Measurements from ENCODE around the gene FMNL1.
"Not testable (repeated sequence)": the region's sequence is repeated elsewhere in the genome, so short reads cannot be mapped to it uniquely, and the experiment has no call there.

FMNL1 gene

DNA sequence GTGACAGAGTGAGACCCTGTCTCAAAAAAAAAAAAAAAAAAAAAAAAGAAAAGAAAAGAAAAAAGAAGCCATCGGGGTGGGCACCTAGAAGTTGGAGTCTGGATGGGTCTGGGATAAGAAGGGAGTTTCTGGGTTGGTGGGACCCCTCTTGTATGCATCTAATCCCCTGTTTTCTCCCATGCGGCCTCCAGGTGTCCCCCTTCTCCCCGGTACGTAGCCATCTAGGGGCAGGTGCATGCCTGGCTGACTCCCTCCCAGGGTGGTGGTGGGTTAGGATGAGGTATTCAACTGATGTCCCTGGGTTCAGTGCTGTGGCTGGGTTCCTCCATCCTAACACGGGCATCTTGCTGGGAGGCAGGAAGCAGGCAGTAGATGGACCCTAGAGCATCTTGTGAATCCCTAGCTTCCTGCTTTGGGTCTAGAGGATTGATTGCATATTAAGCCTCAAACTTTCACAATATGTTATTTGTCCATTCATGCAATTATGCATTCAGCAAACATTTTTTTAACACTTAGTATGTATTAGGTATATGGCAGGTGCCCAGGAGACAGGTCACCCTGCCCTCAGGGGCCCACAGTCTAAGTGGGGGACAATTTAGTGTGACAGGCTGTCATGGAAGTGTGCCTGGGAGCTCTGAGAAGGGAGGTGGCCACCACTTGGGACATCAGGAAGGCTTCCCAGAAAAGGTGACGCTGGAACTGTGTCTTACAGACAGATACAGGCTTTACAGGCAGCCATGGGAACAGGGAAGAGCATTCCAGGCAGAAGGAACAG is 13.1 kb downstream of the FMNL1 start:
- no peak for DNase-seq (ENCODE audit: low read depth in 2 of 3, low spot score in 1 of 3)

DNA sequence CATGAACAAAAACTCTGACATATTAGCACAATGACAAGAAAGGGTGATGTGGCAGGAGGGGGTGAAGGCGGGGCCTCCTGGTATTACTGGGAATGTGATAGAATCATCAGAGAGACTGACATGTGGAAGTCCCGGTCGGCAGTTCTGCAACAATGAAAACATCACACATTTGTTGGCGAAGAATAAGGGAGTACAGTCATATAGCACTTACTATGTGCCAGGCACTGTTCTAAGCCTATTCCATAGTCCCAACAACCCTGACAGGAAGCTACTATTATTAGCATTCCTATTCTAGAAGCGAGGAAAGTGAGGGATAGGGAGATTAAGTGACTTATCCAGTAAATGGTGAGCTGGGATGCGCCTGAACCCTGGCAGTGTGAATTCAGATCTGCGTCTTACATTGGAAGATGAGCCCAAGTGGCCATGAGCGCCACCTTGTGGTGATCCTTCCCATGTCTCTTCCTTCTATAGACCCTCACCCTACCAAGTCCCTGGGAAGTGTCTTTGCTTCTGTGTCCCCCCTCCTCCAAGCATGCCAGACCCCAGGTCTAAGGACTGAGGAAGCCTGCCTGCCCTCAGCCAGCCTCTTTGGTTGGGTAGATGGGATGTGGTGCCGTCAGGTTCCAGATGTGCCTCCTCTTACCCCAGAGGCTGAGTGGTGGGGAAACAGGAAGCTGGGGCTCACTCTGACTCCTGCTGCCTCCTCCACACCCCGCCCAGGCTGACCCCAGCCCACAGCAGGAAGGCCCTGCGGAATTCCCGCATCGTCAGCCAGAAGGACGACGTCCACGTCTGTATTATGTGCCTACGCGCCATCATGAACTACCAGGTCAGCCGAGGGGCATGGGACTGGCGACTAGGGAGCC is 14.0 kb downstream of the FMNL1 start:
- peak; percentile 58 to 74 (median 71) for DNase-seq (ENCODE audit: low read depth in 2 of 3, low spot score in 1 of 3)

DNA sequence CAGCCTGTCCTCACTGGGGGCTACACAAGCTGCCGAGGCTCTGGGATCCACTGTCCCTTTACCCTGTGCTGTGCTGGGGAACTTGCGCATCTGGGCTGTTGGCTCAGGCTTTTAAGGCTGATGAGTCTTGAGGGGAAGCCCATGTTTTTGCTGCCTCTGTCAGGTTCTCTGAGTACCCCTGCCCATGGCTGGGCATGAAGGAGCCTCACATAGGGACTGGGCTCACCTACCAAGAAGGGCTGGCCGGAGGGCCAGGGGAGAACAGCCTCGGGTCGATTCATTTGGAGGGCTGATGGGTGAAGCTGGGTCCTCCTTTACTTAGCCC is 14.6 kb downstream of the FMNL1 start:
- no peak for DNase-seq (ENCODE audit: low read depth in 2 of 3, low spot score in 1 of 3)

DNA sequence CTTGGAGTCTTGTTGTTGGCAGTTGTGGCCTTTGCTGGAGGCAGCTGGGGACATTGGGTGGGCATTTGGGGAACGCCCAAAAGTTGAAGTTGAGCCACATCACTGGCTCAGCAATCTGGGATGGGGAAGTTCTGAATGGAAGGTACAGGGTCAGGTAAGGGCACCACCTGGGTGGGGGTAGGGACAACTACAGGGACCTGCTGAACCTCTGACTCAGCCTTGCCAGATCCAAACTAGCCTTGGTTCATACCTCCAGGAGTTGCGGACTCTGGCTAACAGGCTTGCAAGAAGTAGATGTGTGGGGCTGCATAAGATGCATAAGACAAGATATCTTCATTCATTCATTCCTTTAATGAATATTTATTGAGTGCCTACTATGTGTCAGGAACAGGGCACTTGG is 16.0 kb downstream of the FMNL1 start:
- no peak for DNase-seq (ENCODE audit: low read depth in 2 of 3, low spot score in 1 of 3)

DNA sequence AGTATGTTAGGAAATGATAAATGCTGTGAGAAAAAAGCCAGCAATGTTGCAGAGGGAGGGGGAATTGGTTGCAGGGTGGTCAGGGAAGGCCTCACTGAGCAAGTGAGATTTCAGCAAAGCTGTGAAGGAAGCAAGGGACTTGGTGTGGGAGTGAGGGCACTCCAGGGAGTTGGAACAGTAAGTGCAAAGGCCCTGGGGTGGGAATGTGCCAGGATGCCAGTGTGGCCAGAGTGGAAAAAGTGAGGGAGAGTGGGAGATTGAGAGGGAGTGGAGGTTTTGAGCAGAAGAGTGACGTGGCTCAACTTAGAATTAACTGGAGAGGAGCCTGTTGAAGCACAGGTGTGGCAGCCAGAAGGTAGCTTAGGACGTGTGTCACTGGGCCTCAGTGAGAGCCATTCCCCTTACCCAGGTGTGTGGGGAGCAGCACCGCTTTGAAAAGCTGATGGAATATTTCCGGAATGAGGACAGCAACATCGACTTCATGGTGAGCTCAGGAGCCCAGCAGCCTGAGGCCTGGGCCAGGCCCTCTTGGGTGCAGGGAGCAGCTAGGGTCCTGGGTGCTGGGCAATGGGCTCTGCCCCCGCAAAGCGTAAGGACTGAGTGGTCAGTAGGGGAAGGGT is 16.6 kb downstream of the FMNL1 start:
- no peak for DNase-seq (ENCODE audit: low read depth in 2 of 3, low spot score in 1 of 3)

DNA sequence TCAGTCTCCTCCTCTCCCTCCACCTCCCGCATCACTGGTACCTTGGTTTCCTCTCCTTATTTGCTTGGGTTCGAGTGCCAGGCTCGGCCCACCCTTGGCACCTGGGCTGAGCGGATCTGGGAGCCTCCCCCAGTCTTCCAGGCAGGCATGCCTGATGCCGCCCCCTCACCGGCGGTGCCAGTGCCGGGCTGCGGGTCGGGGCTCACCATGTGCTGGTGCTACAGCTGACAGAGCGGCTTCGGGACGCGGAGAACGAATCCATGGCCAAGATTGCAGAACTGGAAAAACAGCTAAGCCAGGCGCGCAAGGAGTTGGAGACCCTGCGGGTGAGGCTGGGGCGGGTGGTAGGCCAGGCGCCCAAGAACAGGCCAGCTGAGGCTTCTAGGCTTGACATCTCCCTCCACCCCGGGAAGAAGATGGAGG is 19.2 kb downstream of the FMNL1 start:
- no peak for DNase-seq (ENCODE audit: low read depth in 2 of 3, low spot score in 1 of 3)

DNA sequence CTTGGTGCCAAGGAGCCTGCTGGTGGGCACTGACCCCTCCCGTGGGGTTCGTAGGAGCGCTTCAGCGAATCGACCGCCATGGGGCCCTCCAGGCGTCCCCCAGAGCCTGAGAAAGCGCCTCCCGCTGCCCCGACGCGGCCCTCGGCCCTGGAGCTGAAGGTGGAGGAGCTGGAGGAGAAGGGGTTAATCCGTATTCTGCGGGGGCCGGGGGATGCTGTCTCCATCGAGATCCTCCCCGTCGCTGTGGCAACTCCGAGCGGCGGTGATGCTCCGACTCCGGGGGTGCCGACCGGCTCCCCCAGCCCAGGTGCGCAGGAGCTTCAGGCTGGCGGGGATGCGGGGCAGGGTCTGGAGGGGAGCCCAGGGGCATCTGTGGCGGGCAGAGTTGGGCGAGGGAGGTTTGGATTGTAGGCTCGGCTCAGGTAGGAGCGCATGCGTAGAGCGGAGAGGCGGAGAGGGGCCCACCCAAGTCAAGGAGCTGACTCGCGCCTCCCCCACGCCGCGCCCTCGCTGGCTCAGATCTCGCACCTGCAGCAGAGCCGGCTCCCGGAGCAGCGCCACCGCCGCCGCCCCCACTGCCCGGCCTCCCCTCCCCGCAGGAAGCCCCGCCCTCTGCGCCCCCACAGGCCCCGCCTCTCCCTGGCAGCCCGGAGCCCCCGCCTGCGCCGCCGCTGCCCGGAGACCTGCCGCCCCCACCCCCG is 19.8 kb downstream of the FMNL1 start:
- DNase-seq (ENCODE audit: low read depth in 2 of 3, low spot score in 1 of 3): no peak

DNA sequence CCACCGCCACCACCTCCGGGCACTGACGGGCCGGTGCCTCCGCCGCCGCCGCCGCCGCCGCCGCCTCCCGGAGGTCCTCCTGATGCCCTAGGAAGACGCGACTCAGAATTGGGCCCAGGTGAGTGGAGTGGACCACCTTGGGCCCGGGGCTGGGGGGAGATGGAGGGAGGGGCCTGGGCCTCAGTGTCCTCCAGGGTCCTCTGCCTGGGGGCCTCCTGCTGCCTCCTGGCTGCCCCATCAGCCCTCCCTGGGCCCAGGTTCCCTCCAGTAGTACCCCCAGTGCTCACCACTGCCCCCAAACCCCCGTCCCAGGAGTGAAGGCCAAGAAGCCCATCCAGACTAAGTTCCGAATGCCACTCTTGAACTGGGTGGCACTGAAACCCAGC is 20.3 kb downstream of the FMNL1 start:
- no peak for DNase-seq (ENCODE audit: low read depth in 2 of 3, low spot score in 1 of 3)

DNA sequence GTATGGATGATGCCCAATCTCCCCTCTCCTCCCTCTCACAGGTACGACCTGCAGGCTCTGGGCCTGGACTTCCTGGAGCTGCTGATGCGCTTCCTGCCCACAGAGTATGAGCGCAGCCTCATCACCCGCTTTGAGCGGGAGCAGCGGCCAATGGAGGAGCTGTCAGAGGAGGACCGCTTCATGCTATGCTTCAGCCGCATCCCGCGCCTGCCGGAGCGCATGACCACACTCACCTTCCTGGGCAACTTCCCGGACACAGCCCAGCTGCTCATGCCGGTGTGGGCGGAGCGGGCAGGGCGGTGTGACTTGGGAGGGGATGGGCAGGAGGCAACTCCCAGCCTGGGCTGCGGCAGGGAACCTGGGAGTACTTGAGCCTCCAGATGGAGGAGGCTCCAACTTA is 22.1 kb downstream of the FMNL1 start:
- DNase-seq (ENCODE audit: low read depth in 2 of 3, low spot score in 1 of 3): no peak

DNA sequence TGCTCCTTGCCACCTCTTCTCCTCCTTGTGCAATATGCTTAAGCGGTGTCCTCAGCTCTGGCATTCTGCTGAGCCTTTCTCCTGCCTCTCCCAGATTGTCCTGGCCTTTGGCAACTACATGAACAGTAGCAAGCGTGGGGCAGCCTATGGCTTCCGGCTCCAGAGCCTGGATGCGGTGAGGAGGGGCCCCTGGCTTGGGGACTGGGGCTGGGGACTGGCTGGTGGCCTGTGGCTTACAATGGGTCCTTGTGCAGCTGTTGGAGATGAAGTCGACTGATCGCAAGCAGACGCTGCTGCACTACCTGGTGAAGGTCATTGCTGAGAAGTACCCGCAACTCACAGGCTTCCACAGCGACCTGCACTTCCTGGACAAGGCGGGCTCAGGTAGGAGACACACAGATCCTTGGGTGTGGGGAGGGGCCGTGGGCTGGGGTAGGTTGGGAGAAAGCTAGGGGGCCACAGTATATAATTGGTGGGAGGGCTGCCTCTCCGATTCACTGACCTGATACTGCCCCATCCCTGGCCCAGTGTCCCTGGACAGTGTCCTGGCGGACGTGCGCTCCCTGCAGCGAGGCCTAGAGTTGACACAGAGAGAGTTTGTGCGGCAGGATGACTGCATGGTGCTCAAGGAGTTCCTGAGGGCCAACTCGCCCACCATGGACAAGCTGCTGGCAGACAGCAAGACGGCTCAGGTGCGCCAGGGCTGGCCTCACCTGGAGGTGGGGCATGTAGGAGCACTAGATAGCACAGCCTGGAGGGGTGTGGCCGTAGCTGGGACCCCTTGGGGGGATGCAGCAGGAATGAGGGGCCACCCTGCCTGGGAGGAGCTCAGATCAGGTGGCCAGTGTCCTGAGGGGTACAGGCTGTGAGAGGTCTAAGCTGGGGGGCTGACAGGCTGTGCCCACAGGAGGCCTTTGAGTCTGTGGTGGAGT is 23.3 kb downstream of the FMNL1 start:
- no peak for DNase-seq (ENCODE audit: low read depth in 2 of 3, low spot score in 1 of 3)

DNA sequence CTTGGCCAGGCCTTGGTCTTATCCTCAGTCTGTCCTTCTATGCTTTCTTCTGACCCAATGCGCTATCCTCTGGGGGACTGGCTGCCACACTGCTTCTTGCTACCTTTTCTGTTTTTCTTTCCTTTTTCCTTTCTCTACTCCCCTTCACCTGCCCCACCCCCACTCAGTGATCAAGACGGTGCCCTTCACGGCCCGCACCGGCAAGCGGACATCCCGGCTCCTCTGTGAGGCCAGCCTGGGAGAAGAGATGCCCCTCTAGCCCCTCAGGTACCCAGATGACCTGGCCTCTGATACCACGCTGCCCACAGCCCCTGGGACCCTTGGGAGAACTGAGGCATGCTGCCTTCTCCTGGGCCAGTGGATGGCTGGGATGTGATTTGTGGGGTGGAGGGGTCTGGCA is 24.7 kb downstream of the FMNL1 start:
- no peak for DNase-seq (ENCODE audit: low read depth in 2 of 3, low spot score in 1 of 3)

DNA sequence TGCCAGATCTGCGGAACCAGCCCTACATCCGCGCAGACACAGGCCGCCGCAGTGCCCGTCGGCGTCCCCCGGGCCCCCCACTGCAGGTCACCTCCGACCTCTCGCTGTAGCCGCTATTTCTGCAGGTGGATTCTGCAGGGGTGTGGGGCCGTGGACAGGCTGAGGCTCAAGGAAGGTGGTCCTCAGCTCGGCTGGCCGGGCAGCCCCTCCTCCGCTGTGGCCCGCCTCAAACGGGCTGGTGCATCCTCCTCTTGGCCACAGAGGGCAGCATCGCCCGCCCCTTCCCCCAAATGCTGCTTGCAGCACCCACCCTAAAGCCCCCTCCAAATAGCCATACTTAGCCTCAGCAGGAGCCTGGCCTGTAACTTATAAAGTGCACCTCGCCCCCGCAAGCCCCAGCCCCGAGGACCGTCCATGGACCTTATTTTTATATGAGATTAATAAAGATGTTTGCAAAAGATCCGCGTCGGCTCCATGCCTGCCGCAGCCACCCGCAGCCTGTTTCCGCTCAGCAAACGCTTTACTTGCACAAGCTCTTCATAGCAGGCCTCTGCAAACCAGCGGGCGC is 25.3 kb downstream of the FMNL1 start:
- no peak for DNase-seq (ENCODE audit: low read depth in 2 of 3, low spot score in 1 of 3)

DNA sequence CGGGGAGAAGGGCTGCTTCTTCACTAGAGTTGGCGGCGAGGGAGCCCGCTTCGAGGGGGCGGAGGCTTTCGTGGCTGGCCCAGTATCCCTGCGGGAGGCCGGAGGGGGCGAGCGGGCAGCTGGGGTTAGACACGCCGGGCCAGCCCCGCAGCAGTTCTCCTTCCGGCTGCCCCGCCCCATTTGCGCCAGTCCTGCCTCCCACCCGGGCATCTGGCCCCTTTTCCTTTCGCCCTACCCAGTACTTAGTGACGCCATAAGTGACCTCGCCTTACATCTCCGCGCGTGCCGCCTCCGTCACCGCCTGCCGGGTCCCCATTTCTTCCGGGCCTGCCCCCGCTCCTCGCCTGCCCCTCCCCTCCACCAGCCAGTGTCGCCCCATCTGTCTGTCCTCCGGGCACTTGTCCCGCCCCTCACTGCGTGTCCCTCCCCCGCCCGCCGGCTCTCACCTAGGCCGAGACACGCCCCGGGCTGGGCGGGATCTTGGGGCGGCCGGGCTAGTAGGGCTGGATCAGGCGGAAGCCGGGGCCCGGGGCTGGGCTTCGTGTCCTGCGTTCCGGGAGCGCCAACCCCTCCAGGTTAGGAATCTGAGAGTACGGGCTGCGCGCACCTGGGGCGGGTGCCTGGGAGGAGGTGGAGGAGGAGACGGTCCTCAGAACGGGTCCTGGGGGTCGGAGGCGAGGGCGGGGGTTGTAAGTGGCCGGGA is 25.9 kb downstream of the FMNL1 start:
- peak; percentile 94 to 98 (median 96) for DNase-seq (ENCODE audit: low read depth in 2 of 3, low spot score in 1 of 3)

DNA sequence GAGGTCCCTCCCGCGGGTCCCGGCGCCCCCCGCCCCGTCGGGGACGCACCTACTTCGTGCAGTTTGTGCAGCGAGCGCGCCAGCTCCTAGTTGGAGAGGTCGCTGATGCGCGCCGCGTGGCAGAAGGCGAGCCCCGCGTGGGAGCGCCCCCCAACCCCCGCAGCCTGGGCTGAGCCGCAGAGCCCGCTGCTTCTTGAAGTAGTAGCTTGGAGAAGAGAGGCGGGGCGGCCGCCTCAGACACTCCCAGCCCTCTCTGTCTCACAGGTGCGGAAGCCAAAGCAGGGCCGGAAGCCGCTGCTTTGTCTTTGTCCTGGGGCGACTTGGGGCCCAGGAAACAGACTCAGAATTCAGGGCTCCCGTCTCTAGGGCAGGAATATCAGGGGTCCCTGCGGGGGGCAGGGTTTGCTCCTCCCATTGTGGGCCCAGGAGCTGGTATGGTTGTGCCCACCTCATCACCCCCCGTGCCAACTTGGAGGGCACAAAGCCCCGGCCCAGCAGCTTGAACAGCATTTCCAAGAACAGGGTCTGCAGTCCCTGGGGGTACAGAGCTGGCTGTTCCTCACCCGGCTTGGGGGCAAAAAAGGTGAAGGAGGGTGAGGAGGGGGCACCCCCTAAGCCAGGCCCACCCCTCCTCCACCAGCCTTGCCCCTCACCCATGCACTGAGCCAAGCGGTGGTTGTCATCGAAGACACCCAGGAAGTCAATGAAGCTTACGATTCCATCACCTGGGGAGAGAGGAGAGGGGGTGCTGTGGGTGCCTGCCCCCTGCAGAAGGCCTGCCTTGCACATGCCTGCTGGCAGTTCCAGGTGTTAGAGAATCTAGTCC is 26.7 kb downstream of the FMNL1 start:
- peak in 1 of 3 donors; percentile 58 for DNase-seq (ENCODE audit: low read depth in 2 of 3, low spot score in 1 of 3)

DNA sequence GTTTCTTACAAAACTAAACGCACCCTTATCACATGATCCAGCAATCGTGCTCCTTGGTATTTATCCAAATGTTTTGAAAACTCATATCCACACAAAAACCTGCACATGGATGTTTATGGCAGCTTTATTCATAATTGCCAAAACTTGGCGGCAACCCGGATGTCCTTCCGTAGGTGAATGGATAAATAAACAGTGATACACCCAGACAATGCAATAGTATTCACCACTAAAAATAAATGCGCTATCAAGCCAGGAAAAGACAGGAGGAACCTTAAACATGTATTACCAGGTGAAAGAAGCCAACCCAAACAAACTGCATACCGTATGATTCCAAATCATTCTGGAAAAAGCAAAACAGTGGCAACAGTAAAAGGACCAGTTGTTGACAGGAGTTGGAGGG is 30.2 kb downstream of the FMNL1 start:
- no peak for DNase-seq (ENCODE audit: low read depth in 2 of 3, low spot score in 1 of 3)

DNA sequence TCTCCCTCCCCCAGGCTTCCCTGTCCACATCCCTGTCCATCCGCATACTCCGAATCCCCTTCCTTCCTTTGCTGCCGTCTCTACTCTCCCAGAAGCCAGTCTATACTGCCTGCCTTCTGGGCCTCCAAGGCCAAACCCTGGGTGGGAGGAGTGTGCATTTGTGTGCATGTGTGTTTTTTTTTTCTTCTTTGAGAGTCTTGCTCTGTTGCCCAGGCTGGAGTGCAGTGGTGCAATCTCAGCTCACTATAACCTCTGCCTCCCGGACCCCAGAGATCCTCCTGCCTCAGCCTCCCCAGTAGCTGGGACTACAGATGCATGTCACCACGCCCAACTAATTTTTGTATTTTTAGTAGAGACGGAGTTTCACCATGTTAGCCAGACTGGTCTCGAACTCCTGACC is 31.6 kb downstream of the FMNL1 start:
- DNase-seq (ENCODE audit: low read depth in 2 of 3, low spot score in 1 of 3): not testable (repeated sequence)

DNA sequence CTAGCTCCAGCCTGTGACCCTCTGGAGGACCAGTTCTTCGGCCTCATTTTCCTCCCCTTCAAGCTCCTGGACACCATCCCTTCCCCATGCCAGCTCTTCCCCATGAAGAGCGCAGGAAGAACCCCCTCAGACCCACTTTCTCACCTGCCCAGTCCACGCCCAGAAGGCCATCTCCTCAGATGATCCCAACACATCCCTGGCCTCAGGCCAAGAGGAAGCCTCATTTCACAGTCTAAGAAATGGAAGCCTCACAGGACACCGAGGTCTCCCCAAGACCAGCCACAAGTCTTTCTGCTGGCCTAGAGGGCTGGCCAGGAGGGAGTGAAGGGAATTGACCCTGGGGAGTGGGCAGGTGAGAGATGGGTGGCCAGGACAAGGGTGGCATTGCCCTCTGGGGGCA is 32.2 kb downstream of the FMNL1 start:
- DNase-seq (ENCODE audit: low read depth in 2 of 3, low spot score in 1 of 3): no peak

DNA sequence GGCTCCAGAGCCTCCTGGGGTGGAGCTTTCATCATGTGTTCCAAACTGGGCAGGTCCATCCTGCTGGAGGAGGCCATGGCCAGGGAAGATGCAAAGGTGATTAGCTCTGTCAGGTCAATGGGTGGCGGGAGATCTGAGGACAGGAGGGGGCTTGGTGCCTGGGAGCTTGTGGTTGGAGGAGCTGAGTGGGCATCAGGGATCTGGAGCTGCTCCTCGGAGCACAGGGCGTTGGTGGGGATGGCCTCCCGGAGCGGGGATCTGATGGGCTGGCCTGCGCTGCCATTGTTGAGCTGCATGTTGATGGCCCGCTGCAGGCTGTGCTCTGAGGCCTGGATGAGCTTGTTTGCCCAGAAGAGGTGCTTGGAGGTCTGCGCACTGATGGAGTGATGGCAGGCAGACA is 33.7 kb downstream of the FMNL1 start:
- no peak for DNase-seq (ENCODE audit: low read depth in 2 of 3, low spot score in 1 of 3)
